HEK293 (cell line): ENCODE data around the gene BDNF.

Experiments used
- CTCF ChIA-PET: fragments of 350-600 bp; formaldehyde crosslinking; extraction: SDS; loops from one replicate; lab custom pipeline; 2021; ENCODE audit warnings: antibody characterized with exemption; lab: Yijun Ruan, JAX
- POLR2A ChIA-PET: fragments of 300-600 bp; formaldehyde crosslinking; extraction: SDS; loops from one replicate; lab custom pipeline; 2020; ENCODE audit warnings: antibody characterized with exemption, inconsistent platforms; lab: Yijun Ruan, JAX
- H3K27ac ChIP-seq: fragments of 200-500 bp; sonication (Bioruptor generic); 2 replicates; pipeline ENCODE4 v1.5.1; 2014; ENCODE audit warnings: low read depth, low read length, control low read depth, inconsistent platforms; ENCODE audit errors: extremely low read depth
- H3K36me3 ChIP-seq, 2 experiments: fragments of 200-500 bp in 1 of 2; sonication (Bioruptor generic) in 1 of 2; 1 replicate in 1 of 2; 2 replicates in 1 of 2; pipeline ENCODE4 v1.5.1; 2014 to 2017; ENCODE audit warnings: inconsistent platforms in 2 of 2, low read length in 2 of 2; ENCODE audit not compliant: control insufficient read depth in 2 of 2, insufficient read depth in 1 of 2
- H3K4me1 ChIP-seq: fragments of 200-500 bp; sonication (Bioruptor generic); 2 replicates; pipeline ENCODE4 v1.5.1; 2014; ENCODE audit warnings: mild to moderate bottlenecking, low read length, inconsistent platforms; ENCODE audit not compliant: control insufficient read depth, insufficient read depth
- H3K4me3 ChIP-seq: 2 replicates; pipeline ENCODE4 v1.5.1; 2011; ENCODE audit warnings: low read depth, mild to moderate bottlenecking, control low read depth, low read length, moderate library complexity
- H3K9me3 ChIP-seq: fragments of 200-500 bp; sonication (Bioruptor generic); 2 replicates; pipeline ENCODE4 v1.5.1; 2014; ENCODE audit warnings: low read depth, low read length, inconsistent platforms; ENCODE audit not compliant: control insufficient read depth, insufficient read depth
- KLF8 ChIP-seq: fragments of 450-650 bp; formaldehyde crosslinking; IDR thresholded peaks from 2 replicates; pipeline ENCODE4 v1.5.1; 2016; ENCODE audit warnings: missing biosample characterization, missing genetic modification characterization
- PBX3 ChIP-seq: sonication (generic); formaldehyde crosslinking; IDR thresholded peaks from 2 replicates; pipeline ENCODE4 v1.8.1; 2022; ENCODE audit warnings: mild to moderate bottlenecking, moderate library complexity, missing genetic modification reagents
- RBAK ChIP-seq: fragments of 450-650 bp; formaldehyde crosslinking; IDR thresholded peaks from 2 replicates; pipeline ENCODE4 v1.5.1; 2016; ENCODE audit warnings: missing biosample characterization, missing genetic modification characterization
- SP7 ChIP-seq: fragments of 450-650 bp; formaldehyde crosslinking; IDR thresholded peaks from 2 replicates; pipeline ENCODE4 v1.5.1; 2016; ENCODE audit warnings: missing biosample characterization, missing genetic modification characterization
- YY2 ChIP-seq: fragments of 450-650 bp; formaldehyde crosslinking; IDR thresholded peaks from 2 replicates; pipeline ENCODE4 v1.5.1; 2016; ENCODE audit warnings: missing biosample characterization, missing genetic modification characterization
- ZBTB20 ChIP-seq: fragments of 450-650 bp; formaldehyde crosslinking; IDR thresholded peaks from 2 replicates; pipeline ENCODE4 v1.5.1; 2016; ENCODE audit warnings: missing biosample characterization, missing genetic modification characterization
- ZNF138 ChIP-seq: fragments of 450-650 bp; formaldehyde crosslinking; IDR thresholded peaks from 2 replicates; pipeline ENCODE4 v1.5.1; 2016; ENCODE audit warnings: missing biosample characterization, missing genetic modification characterization, borderline replicate concordance
- ZNF148 ChIP-seq: fragments of 450-650 bp; formaldehyde crosslinking; IDR thresholded peaks from 2 replicates; pipeline ENCODE4 v1.5.0; 2017; ENCODE audit warnings: missing biosample characterization, missing genetic modification characterization, borderline replicate concordance
- ZNF184 ChIP-seq: fragments of 450-650 bp; IDR thresholded peaks from 2 replicates; pipeline ENCODE4 v1.5.1; 2018; ENCODE audit warnings: missing biosample characterization, mild to moderate bottlenecking, missing genetic modification characterization
- ZNF202 ChIP-seq: fragments of 450-650 bp; formaldehyde crosslinking; IDR thresholded peaks from 2 replicates; pipeline ENCODE4 v1.5.1; 2016; ENCODE audit warnings: missing biosample characterization, missing genetic modification characterization, borderline replicate concordance
- ZNF26 ChIP-seq: fragments of 450-650 bp; formaldehyde crosslinking; IDR thresholded peaks from 2 replicates; pipeline ENCODE4 v1.5.1; 2016; ENCODE audit warnings: missing biosample characterization, missing genetic modification characterization
- ZNF555 ChIP-seq: fragments of 450-650 bp; formaldehyde crosslinking; conservative IDR thresholded peaks from 2 replicates; pipeline ENCODE4 v1.5.1; 2017; ENCODE audit warnings: missing biosample characterization, mild to moderate bottlenecking, missing genetic modification characterization, inconsistent platforms
- ZSCAN16 ChIP-seq: fragments of 450-650 bp; formaldehyde crosslinking; IDR thresholded peaks from 2 replicates; pipeline ENCODE4 v1.5.1; 2016; ENCODE audit warnings: missing biosample characterization, missing genetic modification characterization
- TF ChIP-seq, protein P1 (sequence below): fragments of 450-650 bp; formaldehyde crosslinking; IDR thresholded peaks from 2 replicates; pipeline ENCODE4 v1.5.1; 2016; ENCODE audit warnings: missing biosample characterization, missing genetic modification characterization

Gene BDNF

DNA sequence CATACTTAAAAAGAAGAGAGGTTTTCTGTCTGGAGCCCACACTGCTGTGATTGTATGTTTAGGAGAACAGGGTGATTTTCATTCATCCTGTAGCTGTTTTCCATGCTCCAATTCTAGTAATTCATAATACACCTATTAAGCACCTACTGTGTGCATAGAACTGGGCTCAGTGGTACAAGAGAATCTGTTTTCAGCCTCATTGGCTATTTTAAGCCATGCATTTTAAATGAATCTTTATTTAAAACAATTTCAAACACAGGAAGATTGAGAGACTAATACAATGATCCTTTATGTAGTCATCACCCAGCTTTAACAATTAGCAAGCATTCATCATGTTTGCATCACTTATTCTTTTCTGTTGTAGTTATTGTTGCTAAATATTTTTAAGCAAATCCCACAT is 86.2 kb downstream of the BDNF start:
- no peaks in the 10 kb centered on the region for H3K36me3 ChIP-seq
- H3K4me1 ChIP-seq = no peaks in the 10 kb centered on the region
- no peak overlapping the region for H3K27ac ChIP-seq
- TF ChIP-seq KLF8 (no peak), YY2 (tag by site-specific recombination) (no peak), RBAK (no peak), ZNF138 (tag by site-specific recombination) (no peak), PBX3 (CRISPR knock-in tag) (no peak)
- TF ChIP-seq, protein P1, sequence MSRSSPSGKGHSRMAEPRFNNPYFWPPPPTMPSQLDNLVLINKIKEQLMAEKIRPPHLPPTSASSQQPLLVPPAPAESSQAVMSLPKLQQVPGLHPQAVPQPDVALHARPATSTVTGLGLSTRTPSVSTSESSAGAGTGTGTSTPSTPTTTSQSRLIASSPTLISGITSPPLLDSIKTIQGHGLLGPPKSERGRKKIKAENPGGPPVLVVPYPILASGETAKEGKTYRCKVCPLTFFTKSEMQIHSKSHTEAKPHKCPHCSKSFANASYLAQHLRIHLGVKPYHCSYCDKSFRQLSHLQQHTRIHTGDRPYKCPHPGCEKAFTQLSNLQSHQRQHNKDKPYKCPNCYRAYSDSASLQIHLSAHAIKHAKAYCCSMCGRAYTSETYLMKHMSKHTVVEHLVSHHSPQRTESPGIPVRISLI (tag by site-specific recombination) = no peak
- ChIA-PET CTCF (interaction anchor here (0.7 kb wide), 1 partner anchor 11 kb away, joined by 3 read pairs; no protein-coding TSS in a partner anchor), POLR2A (no interaction called here)
- H3K9me3 ChIP-seq = no peaks in the 10 kb centered on the region
- no peak overlapping the region for H3K4me3 ChIP-seq

DNA sequence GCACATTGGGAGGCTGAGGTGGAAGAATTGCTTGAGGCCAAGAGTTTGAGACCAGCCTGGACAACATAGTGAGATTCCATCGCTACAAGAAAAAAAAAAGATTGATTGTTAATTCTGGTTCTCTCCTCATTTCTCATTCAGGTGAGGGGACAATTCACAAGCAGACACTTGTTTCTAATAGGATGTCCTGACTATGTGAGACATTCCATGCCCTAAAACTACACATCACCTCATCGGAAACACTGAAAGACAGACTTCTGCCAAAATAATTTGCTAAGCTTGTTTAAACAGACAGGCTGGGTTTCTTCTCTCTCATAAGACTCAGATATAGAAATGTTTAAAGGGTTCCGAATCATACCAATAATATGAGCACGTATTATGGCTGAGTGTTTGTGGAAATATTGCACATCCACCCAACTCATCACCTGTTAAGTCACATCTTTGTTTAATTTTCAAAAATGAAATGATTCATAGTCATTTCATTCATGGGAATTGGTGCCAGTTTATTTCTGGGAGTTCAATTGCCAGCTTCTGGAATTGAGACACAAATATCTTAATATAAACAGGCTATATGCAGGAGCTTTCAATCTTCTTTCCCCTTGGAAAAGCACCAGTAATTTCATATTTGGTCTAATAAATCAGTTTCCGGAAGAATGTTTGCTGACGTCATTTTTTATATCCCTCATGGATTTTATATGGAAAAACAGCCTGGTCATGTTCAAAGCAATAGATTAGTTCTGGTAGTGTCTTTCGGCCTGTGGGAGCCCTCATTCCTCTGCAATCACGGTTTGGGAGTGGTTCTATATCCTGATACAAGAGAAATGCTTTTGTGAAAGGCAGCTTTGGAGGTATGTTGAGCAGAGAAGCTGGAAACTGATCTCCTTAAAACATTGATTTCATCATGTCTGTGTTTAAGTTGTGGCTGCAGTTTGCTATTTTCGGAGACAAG is 87.0 kb downstream of the BDNF start:
- CTCF ChIA-PET = interaction anchor here (0.7 kb wide), 1 partner anchor 10 kb away, joined by 3 read pairs; no protein-coding TSS in a partner anchor
- H3K27ac ChIP-seq = no peak overlapping the region
- no peaks in the 10 kb centered on the region for H3K4me1 ChIP-seq
- no peaks in the 10 kb centered on the region for H3K9me3 ChIP-seq
- H3K36me3 ChIP-seq = no peaks in the 10 kb centered on the region
- TF ChIP-seq ZBTB20 (no peak), ZNF555 (no peak), ZSCAN16 (tag by site-specific recombination) (no peak), ZNF184 (tag by site-specific recombination) (no peak), ZNF148 (no peak), ZNF26 (tag by site-specific recombination) (no peak)
- TF ChIP-seq, all 188 proteins: peak for 0
- POLR2A ChIA-PET = no interaction called here
- no peak overlapping the region for H3K4me3 ChIP-seq

- CTCF ChIA-PET = no interaction called here
- H3K27ac ChIP-seq = no peak overlapping the region
- H3K9me3 ChIP-seq = no peaks in the 10 kb centered on the region
- H3K4me1 ChIP-seq = no peaks in the 10 kb centered on the region
- H3K4me3 ChIP-seq = no peak overlapping the region
- no peak for TF ChIP-seq SP7 (tag by site-specific recombination)
- TF ChIP-seq ZNF202 (tag by site-specific recombination) = no peak
- TF ChIP-seq, all 188 proteins: peak for 0
- POLR2A ChIA-PET = no interaction called here
- no peaks in the 10 kb centered on the region for H3K36me3 ChIP-seq
Measured at GRCh38 chr11:27611947-27612455, 88.3 kb downstream of the BDNF start.
